ENCODE data around the gene R3HDM2. TPM values are rescaled to one million over a fixed set of nuclear protein-coding genes. Genes with fewer than 3 reads are reported as not detected.

The R3HDM2 gene
- total and polyA plus RNA-seq, 2 of the 13 experiments (the other 11 are each of a cell fraction or from before 2014, with no cell fraction given), result 11.1 to 23.5 TPM

- Histone ChIP-seq H3K36me3 (replicated peaks in 1 of 2; ENCODE audit: control insufficient read depth in 1 of 2, insufficient read depth in 2 of 2, low read length in 2 of 2) (peaks cover 12 to 20% of the 10 kb centered on the region in 2 experiments), H3K4me2 (ENCODE audit: low read depth, low read length) (peak overlapping the region; percentile 99), H3K79me2 (ENCODE audit: insufficient read depth, low read length) (no peaks in the 10 kb centered on the region), H2AFZ (ENCODE audit: low read length) (no peak overlapping the region), H3K4me3 (replicated peaks in 1 of 3; ENCODE audit: insufficient read depth in 1 of 3, low read depth in 2 of 3, low read length in 3 of 3) (peak overlapping the region; percentile 66 to 83 (median 67); a peak in 5 of 6 replicates), H3K4me1 (ENCODE audit: insufficient read depth, low read length) (peaks cover 83% of the 10 kb centered on the region), H3K27me3 (ENCODE audit: control insufficient read depth in 1 of 2, insufficient read depth in 2 of 2, low read length in 2 of 2) (peaks cover 16 to 34% of the 10 kb centered on the region in 2 experiments), H3K27ac (ENCODE audit: extremely low read length, insufficient read depth, low read length) (no peak overlapping the region), H4K20me1 (ENCODE audit: insufficient read depth, low read length) (peaks cover 8% of the 10 kb centered on the region; the same call in 1 of the 2 replicates), H3K9ac (ENCODE audit: insufficient read depth, low read depth, low read length) (peak overlapping the region; percentile 23; the same call in 1 of the 2 replicates), H3K9me3 (ENCODE audit: low read length) (no peaks in the 10 kb centered on the region)
- ATAC-seq (no peak), FAIRE-seq (no peak), DNase-seq (ENCODE audit: low spot score) (no peak)
- intact Hi-C loops (cut with micrococcal nuclease; ENCODE audit: unreplicated experiment) (no loop called here), in situ Hi-C loops (cut with HindIII; ENCODE audit: extremely low pct_ligation_motif_present, low pct_unique_long_range_greater_than_20kb) (no loop called here)
- BruUV-seq (replicated peaks), result no TSS peak
- POLR2A ChIA-PET, result interaction anchor here (0.9 to 8.9 kb wide), 5 partner anchors 7 to 218 kb away, joined by 3 to 116 read pairs (median 3); partner anchors contain the start of genes INHBE and SHMT2
- 61% methylated on average over 5 of the region's 5 CpGs for WGBS (ENCODE audit: low lambda C conversion rate)
- CTCF ChIA-PET (ENCODE audit: low intra/inter-chr PET ratio, low total read pairs), result interaction anchor here (4.9 to 11.7 kb wide), 2 partner anchors 11 to 24 kb away, joined by 87 to 308 read pairs; partner anchors contain the start of genes NXPH4 and SHMT2
- TF ChIP-seq, protein P1, sequence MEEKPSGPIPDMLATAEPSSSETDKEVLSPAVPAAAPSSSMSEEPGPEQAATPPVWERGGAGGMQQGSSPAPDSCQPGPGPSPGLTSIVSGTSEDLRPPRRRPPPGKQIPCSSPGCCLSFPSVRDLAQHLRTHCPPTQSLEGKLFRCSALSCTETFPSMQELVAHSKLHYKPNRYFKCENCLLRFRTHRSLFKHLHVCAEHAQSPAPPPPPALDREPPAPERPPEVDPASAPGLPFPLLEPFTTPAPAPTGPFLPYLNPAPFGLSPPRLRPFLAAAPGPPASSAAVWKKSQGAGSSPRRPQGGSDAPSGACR (CRISPR knock-in tag; IDR thresholded peaks at IDR 0.05), result no peak
- no peak for TF ChIP-seq ZNF678 (CRISPR knock-in tag; IDR thresholded peaks at IDR 0.05)
- no peak for TF ChIP-seq TAF1 (CRISPR knock-in tag; IDR thresholded peaks at IDR 0.05)
- TF ChIP-seq ZNF543 (CRISPR knock-in tag; IDR thresholded peaks at IDR 0.05), result no peak
- no peak for TF ChIP-seq ZIK1 (CRISPR knock-in tag; IDR thresholded peaks at IDR 0.05; ENCODE audit: borderline replicate concordance, low read depth)
- no peak for TF ChIP-seq IKZF5 (CRISPR knock-in tag; IDR thresholded peaks at IDR 0.05)
- TF ChIP-seq, protein P2, sequence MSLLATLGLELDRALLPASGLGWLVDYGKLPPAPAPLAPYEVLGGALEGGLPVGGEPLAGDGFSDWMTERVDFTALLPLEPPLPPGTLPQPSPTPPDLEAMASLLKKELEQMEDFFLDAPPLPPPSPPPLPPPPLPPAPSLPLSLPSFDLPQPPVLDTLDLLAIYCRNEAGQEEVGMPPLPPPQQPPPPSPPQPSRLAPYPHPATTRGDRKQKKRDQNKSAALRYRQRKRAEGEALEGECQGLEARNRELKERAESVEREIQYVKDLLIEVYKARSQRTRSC (CRISPR knock-in tag; IDR thresholded peaks at IDR 0.05; ENCODE audit: low read depth), result no peak
- no peak for TF ChIP-seq KMT2B (CRISPR knock-in tag; IDR thresholded peaks at IDR 0.05)
- no peak for TF ChIP-seq SMAD9 (CRISPR knock-in tag; IDR thresholded peaks at IDR 0.05)
- TF ChIP-seq MAFF (IDR thresholded peaks at IDR 0.05; ENCODE audit: low read depth, low read length), result no peak
- no peak for TF ChIP-seq BATF2 (CRISPR knock-in tag; IDR thresholded peaks at IDR 0.05)
- no peak for TF ChIP-seq FOXO4 (CRISPR knock-in tag; conservative IDR thresholded peaks at IDR 0.05)
- TF ChIP-seq, protein P3, sequence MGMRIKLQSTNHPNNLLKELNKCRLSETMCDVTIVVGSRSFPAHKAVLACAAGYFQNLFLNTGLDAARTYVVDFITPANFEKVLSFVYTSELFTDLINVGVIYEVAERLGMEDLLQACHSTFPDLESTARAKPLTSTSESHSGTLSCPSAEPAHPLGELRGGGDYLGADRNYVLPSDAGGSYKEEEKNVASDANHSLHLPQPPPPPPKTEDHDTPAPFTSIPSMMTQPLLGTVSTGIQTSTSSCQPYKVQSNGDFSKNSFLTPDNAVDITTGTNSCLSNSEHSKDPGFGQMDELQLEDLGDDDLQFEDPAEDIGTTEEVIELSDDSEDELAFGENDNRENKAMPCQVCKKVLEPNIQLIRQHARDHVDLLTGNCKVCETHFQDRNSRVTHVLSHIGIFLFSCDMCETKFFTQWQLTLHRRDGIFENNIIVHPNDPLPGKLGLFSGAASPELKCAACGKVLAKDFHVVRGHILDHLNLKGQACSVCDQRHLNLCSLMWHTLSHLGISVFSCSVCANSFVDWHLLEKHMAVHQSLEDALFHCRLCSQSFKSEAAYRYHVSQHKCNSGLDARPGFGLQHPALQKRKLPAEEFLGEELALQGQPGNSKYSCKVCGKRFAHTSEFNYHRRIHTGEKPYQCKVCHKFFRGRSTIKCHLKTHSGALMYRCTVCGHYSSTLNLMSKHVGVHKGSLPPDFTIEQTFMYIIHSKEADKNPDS (CRISPR knock-in tag; IDR thresholded peaks at IDR 0.05), result no peak
- TF ChIP-seq FOXK2 (IDR thresholded peaks at IDR 0.05), result no peak
- TF ChIP-seq ZNF557 (CRISPR knock-in tag; IDR thresholded peaks at IDR 0.05), result no peak
- no peak for TF ChIP-seq ZNF251 (CRISPR knock-in tag; IDR thresholded peaks at IDR 0.05)
- no peak for TF ChIP-seq ZUFSP (CRISPR knock-in tag; IDR thresholded peaks at IDR 0.05; ENCODE audit: borderline replicate concordance)
Observed at GRCh38 chr12:57237596-57237931, 193.3 kb downstream of the R3HDM2 start.
